HG03103 (cell line): ENCODE data around the gene HM13.
"Not testable (repeated sequence)": the region's sequence is repeated elsewhere in the genome, so short reads cannot be mapped to it uniquely, and the experiment has no call there.

Source experiments
- ATAC-seq: cut with Tn5 transposase; IDR thresholded peaks from one replicate; pipeline ENCODE4 v1.9.1; 2021; ENCODE audit warnings: low read depth; ENCODE audit not compliant: unreplicated experiment

Gene HM13

DNA sequence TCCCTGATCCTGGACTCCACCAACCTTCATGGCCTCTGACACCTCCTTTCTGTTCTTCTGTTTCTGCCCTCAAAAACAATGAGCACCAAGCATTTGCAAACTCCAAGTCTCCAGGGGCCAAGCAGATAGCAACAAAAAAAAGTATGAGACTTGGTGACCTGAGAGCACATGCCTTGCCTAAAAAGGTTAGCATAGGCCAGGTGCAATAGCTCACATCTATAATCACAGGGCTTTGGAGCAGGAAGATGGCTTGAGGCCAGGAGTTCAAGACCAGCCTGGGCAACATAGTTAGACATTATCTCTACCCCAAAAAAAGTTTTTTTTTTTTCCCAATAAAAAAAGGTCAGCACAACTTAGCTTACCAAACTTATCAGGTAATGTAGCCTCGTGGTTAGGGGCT is 13.7 kb upstream of the HM13 start:
- no peak for ATAC-seq

DNA sequence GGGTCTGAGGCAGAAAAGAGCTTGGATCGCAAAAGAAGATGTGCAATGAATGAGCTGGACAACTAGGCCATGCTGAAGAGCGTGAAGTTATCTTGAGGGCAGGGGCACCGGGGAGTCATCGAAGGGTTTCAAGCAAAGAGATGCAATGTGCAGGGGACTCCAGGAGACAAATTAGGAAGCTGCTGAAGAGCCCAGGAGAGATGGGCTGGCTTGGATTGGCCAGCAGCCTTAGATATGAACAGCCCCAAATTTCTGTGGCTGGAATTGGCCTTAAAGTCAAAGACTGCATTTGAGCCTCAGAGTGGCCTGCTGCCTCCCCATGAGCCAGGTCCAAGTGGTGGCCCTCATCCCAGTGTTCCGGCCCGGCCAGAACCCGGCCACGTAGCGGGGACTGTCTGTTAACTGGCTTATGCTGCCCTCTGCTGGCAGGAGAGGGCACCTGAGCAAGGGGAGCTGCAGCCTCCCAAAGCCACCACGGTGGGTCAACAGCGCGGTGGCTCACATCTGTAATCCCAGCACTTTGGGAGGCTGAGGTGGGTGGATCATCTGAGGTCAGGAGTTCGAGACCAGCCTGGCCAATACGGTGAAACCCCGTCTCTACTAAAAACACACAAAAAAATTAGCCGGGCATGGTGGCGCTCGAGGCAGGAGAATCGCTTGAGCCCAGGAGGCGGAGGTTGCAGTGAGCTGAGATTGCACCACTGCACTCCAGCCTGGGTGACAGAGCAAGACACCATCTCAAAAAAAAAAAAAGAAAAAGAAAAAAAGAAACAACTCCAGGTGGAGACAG is 11.2 kb upstream of the HM13 start:
- peak; percentile 96 for ATAC-seq

DNA sequence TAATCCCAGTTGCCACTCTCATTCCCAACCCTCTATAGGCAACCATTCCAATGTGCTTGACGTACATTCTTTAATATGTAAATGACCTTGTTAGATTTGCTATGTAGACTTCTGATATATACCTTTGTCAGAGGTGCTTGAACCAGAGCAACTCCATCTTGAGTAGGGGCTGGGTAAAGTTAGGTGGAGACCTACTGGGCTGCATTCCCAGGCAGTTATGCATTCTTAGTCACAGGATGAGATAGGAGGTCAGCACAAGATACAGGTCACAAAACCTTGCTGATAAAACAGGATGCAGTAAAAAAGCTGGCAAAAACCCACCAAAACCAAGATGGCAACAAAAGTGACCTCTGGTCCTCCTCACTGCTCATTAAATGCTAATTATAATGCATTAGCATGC is 8.3 kb upstream of the HM13 start:
- ATAC-seq: no peak

DNA sequence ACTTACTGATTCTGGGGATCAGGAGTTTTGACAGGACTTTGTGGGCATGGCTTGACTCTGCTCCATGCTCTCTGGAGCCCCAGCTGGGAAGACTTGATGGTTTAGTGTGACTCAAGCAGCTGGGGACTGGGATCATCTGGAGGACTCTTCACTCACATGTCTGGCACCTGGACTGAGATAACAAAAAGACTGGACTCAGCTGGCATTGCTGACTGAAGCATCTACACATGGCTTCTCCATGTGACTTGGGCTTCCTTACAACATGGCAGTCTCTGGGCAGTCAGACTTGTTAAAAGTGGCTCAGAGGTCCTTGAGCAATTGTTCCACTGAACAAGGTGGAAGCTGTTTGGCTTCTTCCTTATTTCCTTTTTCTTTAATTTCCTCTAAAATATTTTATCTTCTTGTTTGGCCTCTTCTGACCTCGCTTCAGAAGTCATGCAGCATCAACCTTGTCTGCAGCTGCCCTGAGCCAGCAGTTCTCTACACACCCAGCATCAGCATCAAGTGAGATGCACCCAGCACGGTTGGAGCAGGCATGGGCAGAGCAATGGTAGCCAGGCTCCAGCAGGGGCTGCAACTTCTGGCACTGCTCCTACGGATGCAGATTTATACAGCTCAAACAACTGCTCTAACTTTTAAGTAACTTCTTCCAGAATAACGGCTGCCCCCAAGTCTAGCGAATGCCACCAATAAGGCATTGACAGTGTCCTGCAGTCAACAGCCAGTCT is 5.6 kb upstream of the HM13 start:
- ATAC-seq: no peak

DNA sequence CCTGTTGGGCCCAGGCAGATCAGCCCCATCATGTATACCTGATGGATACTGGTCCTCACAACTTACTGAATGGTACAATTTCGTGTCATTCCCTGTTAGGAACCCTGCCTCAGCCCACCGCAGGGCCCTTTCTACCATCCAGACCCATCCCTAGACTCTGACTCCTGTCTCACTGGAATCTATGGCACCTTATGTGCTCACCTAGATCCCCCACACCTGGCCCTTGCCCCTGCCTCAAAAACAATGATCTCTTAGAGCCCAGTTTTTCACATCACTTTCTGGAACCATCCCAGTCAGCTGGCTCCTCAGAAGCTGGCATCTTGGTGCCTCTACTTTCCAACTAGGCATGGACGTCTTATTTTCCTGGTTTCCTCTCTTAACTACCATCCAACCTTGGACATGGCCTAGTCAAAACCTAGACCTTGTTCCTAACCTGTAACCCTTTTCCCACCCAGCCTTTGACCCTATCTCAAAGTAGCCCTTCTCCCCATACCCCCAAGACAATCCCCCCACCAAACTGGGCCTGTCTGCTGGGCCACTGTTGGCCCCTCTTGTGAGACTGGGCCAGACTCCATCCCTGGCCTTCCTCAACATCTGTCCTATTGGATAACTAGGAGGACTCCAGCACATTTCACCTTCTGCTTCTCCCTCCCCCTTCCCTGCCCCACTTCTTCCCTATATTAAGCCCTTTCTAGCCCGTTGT is 981 bp downstream of the HM13 start:
- no peak for ATAC-seq

DNA sequence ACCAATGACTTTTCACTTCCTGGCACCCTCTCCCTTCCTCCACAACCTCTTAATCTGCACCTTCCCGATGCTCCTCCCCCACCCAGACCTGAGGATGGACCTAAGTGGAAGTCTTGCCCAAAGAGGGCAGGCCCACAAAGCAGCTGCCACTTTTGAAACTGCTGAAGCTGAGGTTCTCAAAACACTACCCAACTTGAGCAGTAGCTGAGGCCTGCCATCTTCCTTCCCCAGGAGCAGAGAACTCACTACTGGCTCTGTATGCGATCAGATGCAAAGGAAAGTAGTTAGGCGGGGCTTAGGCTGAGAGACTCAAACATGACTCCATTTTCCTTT is 1.5 kb downstream of the HM13 start:
- ATAC-seq: no peak

DNA sequence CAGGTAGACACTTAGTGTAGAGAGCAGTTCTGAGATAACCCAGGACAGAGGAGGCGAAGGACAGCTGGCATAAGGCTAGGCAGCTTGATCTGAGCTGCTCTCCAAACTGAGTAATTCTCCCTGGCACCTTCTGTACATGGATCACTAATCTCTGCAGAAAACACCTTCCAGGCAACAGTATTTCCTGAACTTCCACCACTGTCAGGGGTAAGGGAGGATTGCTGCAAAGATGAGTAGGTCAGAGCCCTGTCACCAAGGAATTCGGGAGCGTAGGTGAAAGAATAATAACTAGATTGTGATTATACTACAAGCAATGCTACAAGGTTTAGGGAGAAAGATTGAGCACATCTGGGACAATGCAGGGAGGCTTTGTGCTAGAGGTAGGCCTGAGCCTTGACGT is 1.9 kb downstream of the HM13 start:
- ATAC-seq: no peak

DNA sequence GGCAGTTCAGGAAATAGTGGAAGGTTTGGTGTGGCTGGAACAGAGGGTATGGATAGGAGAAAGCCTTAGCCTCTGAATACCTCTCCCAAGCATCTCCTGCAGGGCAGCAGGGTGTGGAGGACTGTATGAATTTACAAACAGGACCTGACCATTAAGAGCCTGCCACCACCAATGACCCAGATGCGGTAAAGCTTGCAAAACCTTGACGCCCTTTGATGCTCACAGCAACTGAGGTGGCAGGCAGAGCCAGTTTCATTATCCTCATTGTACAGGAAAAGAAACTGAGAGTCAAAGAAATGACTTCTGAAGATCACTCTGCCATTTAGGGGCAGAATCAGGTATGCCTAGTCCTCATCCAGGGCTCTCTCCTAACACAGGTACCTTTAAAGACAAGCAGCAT is 2.4 kb downstream of the HM13 start:
- no peak for ATAC-seq

DNA sequence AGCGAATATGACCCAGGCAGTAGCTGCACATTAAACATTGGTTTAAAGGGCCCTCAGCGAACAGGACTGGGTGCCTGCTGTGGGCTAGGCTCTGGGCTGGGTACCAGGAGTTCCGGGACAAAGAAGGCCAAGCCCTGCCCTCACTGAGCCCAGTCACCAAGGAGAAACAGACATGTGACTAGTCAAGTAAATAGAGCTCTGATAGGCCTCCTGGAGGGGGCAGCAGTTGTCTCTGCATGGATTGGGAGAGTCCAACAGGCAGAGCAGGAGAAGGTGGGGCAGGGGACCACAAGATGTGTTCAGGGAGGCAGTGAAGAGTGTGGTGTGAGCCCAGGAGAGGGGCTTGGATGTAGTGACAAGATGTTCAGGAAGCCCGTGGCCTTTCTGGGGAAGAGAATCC is 3.1 kb downstream of the HM13 start:
- no peak for ATAC-seq

DNA sequence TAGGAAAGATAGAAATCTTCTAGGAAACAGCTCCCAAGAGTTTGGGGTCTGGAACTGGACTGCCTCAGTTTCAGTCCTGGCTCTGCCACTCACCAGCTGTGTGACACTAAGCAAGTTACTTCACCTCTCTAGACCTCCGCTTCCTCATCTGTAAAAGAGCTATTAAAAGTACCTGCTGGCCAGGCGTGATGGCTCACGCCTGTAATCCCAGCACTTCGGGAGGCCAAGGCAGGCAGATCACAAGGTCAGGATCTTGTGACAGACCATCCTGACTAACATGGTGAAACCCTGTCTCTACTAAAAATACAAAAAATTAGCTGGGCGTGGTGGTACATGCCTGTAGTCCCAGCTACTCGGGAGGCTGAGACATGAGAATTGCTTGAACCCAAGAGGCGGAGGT is 7.0 kb downstream of the HM13 start:
- not testable (repeated sequence) for ATAC-seq

DNA sequence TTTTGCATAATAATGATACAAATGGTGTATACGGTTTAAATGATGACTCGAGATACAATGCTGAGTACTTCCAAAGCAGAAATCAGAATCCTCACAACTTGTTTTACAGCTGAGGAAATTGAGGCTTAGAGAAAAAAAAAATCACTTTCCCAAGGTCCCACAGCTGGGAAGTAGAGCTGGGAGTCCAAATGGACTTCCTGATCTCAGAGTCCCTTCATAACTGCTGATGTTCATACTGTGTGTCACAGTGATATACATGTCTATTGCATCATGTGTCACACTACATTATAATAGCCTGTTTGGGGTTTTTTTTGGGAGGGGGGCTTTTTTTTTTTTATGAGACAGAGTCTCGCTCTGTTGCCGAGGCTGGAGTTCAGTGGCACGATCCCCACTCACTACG is 8.5 kb downstream of the HM13 start:
- no peak for ATAC-seq

DNA sequence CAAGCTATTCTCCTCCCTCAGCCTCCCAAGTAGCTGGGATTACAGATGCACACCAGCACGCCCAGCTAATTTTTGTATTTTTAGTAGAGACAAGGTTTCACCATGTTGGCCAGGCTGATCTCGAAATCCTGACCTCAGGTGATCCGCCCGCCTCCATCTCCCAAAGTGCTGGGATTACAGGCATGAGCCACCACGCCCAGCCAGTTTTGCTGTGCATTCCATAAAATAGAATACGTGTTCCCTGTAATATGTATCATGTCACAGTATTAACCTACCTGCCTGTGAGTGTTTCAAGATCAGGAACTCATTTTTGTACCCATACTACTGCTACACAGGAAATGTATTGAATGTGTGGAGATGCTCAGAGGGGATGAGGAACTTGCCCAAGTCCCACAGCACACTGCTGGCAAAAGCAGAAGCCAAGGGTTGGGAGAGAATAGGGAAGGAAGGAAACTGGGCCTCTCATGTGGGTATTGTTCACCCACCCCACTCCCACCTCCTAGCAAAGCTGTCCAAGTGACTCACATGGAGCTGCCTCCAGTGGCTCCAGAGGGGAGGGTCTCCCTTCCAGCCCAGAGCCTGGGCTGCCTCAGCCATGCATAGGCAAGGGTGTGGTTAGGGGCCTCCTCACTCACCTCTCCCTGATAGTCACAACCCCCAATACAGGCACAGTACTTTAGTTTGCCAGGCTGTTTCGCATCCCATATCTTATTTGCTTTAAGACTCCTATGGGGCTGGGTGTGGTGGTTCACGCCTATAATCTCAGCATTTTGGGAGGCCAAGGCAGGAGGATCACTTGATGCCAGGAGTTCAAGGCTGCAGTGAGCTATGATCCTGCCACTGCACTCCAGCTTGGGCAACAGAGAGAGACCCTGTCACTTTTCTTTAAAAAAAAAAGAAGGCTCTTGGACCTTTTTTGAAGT is 9.4 kb downstream of the HM13 start:
- ATAC-seq: no peak

DNA sequence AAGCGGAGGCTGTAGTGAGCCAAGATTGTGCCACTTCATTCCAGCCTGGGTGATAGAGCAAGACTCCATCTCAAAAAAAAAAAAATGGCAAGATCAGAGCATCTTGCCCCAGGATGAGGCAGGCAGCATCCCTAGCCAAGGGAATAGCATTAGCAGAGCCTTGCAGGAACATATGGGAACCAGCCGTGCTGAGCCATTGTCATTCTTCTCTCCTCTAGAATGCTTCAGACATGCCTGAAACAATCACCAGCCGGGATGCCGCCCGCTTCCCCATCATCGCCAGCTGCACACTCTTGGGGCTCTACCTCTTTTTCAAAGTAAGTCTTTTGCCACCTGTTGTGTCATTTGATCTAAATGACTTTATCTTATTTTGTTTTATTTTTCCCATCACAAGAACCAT is 13.0 kb downstream of the HM13 start:
- ATAC-seq: no peak

DNA sequence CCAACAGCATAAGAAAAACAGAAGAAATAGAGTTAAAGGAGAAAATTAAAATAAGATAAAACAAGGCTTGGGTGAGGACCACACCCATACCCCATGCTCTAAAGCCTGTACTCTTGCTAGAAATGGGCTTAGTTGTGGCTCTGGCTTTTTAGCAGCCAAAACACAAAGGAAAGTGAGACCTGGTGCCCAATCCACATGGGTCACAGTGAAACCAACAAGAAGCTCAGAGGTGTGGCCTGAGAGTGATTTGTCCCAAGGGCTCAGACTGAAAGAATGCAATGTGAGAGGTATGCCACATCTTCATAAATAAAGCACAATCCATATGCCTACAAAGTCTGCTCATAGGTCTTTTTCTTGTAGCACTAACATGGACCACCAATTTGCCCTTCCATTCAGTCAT is 21.1 kb downstream of the HM13 start:
- no peak for ATAC-seq

DNA sequence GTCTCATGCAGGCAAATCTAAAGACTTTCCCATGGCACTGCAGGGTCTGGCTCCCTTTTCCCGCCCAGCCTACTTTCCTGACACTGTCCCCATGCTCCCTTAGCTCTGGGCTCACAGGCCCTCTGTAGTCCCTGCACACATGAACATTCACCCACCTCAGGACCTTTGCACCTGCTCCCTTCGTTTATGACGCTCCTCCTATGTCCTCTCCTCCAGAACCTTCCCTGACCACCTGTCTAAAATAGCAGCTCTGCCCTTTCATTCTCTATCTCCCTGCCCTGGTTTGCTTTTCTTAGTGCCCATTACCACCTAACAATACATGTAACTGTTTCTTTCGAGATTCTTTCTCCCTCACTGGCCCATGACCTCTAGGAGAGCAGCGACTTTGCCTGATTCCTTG is 22.3 kb downstream of the HM13 start:
- ATAC-seq: no peak

DNA sequence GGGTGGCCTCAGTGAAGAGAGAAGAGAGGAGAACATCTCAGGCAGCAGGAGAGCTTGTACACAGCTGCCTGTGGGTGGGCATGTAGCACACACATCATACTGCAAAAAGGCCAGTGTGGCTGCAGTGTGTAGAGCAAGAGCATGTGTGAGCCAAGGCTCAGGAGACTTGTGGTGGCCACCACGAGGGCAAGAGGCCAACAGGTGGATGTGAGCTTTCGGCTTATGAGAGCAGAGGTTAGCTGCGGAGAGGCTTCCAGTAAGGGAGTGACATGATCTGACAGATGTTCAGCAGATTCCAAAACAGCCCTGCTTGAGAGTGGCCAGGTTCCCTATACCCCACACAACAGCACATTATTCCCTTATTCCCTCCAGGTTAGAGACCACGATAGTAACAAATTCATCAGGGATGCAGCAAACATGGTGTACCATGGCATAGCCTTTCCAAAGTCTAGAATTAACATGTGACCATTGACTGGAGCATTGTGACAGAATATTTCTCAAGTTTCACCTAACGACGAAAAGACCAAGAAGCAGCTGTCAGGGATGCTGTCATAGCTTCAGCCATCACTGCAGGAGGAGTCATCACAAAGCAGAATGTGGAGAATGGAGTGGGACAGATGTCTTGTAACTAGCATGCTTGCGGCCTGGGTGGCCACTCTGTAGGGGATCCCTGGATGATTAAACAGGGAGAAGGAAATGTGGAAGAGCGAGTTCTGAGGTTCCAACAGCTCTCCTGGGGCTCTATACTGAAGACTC is 23.1 kb downstream of the HM13 start:
- no peak for ATAC-seq

DNA sequence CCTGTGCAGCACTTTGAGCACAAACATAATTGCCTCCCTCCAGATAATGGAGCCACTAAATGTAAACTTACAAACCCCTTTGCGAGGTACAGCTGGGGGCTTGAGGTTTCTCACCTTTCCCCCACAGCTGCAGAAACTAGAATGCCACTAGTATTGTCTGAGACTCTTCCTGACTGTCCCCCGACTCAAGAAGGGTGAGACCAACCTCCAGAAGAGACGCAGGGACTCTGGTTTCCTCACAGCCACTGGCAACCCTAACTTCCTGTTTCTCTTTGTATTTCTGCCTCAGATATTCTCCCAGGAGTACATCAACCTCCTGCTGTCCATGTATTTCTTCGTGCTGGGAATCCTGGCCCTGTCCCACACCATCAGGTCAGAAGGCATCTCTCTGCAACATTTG is 23.6 kb downstream of the HM13 start:
- ATAC-seq: no peak

DNA sequence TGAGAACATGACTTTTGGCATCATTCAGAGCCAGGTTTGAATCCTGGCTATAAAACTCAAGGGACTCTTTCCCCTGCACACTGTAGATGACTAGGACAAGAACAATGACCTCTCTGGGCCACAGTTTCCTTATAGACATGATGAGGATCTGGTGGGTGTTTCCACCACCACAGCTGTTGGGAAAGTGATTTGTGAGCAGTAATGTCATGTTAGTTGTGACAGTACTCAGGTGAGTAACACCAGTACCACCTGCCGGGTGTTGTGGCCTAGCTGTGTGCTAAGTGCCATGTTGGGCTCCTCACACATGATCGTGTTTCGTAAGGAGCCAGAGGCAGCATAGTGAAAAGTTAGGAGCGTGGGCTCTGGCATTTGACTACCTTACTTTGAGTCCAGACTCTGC is 24.1 kb downstream of the HM13 start:
- no peak for ATAC-seq

DNA sequence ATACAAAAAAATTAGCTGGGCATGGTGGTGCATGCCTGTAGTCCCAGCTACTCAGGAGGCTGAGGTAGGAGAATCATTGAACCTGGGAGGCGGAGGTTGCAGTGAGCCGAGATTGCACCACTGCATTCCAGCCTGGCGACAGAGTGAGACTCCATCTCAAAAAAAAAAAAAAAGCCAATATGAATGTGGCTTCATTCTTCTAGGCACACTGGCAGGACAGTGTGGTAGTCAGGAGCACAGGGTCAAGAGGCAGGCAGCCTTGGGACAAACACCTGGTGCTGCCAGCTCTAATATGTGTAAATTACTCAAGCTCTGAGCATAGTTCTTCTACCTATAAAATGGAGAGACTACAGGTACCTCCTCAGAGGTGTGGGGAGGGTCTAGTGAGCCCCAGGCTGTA is 25.4 kb downstream of the HM13 start:
- ATAC-seq: not testable (repeated sequence)

DNA sequence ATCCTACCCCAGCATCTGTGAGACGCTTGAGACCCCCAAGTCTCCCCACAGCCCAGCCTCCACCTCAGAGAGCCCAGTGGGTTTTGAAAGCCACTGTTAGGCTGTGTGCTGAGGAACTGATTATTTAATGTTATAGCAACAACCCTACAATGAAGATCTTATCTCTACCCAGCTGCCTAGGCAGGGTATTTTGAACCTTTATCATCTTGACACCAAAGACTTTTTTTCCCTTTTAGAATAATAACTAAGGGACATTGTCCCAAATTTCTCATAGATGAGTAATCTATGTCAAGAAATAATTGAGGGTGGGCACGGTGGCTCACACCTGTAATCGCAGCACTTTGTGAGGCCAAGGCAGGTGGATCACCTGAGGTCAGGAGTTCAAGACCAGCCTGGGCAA is 26.2 kb downstream of the HM13 start:
- no peak for ATAC-seq
